Measurements from ENCODE around the gene FAU. TPM values are rescaled to one million over a fixed set of nuclear protein-coding genes. Genes with fewer than 3 reads are reported as not detected.

Gene FAU
- total RNA-seq, 1 experiment from 2014 or later = 1,073 TPM

GRCh38 chr11:65071907-65072630 is 49.9 kb downstream of the FAU start (continued):
- TF ChIP-seq ZNF274 (IDR thresholded peaks at IDR 0.05; ENCODE audit: low read depth, low read length) = no peak
- no peak for TF ChIP-seq EZH2phosphoT487 (IDR thresholded peaks at IDR 0.05; ENCODE audit: borderline replicate concordance)
- TF ChIP-seq, protein P1, sequence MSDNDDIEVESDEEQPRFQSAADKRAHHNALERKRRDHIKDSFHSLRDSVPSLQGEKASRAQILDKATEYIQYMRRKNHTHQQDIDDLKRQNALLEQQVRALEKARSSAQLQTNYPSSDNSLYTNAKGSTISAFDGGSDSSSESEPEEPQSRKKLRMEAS (IDR thresholded peaks at IDR 0.05) = no peak
- TF ChIP-seq EZH2 (IDR thresholded peaks at IDR 0.05) = no peak
- TF ChIP-seq CEBPB (IDR thresholded peaks at IDR 0.05; ENCODE audit: low read depth) = no peak
- TF ChIP-seq SRF (IDR thresholded peaks at IDR 0.05; ENCODE audit: low read depth) = no peak
- no peak for TF ChIP-seq TCF7L2 (IDR thresholded peaks at IDR 0.05; ENCODE audit: borderline replicate concordance, extremely low read depth, insufficient read depth, insufficient read length)
- no peak for TF ChIP-seq SP1 (IDR thresholded peaks at IDR 0.05; ENCODE audit: low read depth)
- no peak for TF ChIP-seq CBX3 (IDR thresholded peaks at IDR 0.05; ENCODE audit: low read depth)

Small RNA genes lying within 50 kb of the gene (microRNA-seq; reads per million reads assigned to microRNA genes)
- gene MIR6751 (ENCODE audit: borderline number of aligned reads) = not detected

Other genes starting within 250 kb of the FAU start
- 48.1 TPM for gene EHD1, start 243.5 kb downstream of the FAU start, total RNA-seq (2021; ENCODE audit: unreplicated experiment)
- gene ATG2A, start 204.9 kb downstream of the FAU start, total RNA-seq (2021; ENCODE audit: unreplicated experiment) = 24.7 TPM
- 10.9 TPM for gene PPP2R5B, start 197.4 kb downstream of the FAU start, total RNA-seq (2021; ENCODE audit: unreplicated experiment)
- gene GPHA2, start 186.2 kb downstream of the FAU start, total RNA-seq (2021; ENCODE audit: unreplicated experiment) = not detected
- gene MAJIN, start 150.0 kb downstream of the FAU start, total RNA-seq (2021; ENCODE audit: unreplicated experiment) = not detected
- 2.1 TPM for gene BATF2, start 125.2 kb downstream of the FAU start, total RNA-seq (2021; ENCODE audit: unreplicated experiment)
- 68.7 TPM for gene ARL2, start 108.0 kb downstream of the FAU start, total RNA-seq (2021; ENCODE audit: unreplicated experiment)
- gene SNX15, start 94.7 kb downstream of the FAU start, total RNA-seq (2021; ENCODE audit: unreplicated experiment) = 16.8 TPM
- gene SAC3D1, start 80.9 kb downstream of the FAU start, total RNA-seq (2021; ENCODE audit: unreplicated experiment) = 36.9 TPM
- not detected for gene NAALADL1, start 63.6 kb downstream of the FAU start, total RNA-seq (2021; ENCODE audit: unreplicated experiment)
- gene CDCA5, start 38.1 kb downstream of the FAU start, total RNA-seq (2021; ENCODE audit: unreplicated experiment) = 72.1 TPM
- 35.3 TPM for gene ZFPL1, start 37.9 kb downstream of the FAU start, total RNA-seq (2021; ENCODE audit: unreplicated experiment)
- 89.5 TPM for gene VPS51, start 25.9 kb downstream of the FAU start, total RNA-seq (2021; ENCODE audit: unreplicated experiment)
- gene TM7SF2, start 10.3 kb downstream of the FAU start, total RNA-seq (2021; ENCODE audit: unreplicated experiment) = 52.9 TPM
- gene ZNHIT2, start 4.4 kb downstream of the FAU start, total RNA-seq (2021; ENCODE audit: unreplicated experiment) = 18.8 TPM
- 77.5 TPM for gene MRPL49, start 187 bp upstream of the FAU start, total RNA-seq (2021; ENCODE audit: unreplicated experiment)
- 45.9 TPM for gene SYVN1, start 12.4 kb upstream of the FAU start, total RNA-seq (2021; ENCODE audit: unreplicated experiment)
- gene SPDYC, start 48.1 kb upstream of the FAU start, total RNA-seq (2021; ENCODE audit: unreplicated experiment) = 1.2 TPM
- 279 TPM for gene CAPN1, start 59.8 kb upstream of the FAU start, total RNA-seq (2021; ENCODE audit: unreplicated experiment)
- gene POLA2, start 139.8 kb upstream of the FAU start, total RNA-seq (2021; ENCODE audit: unreplicated experiment) = 20.0 TPM
- gene CDC42EP2, start 192.7 kb upstream of the FAU start, total RNA-seq (2021; ENCODE audit: unreplicated experiment) = 15.4 TPM
- 72.0 TPM for gene DPF2, start 211.7 kb upstream of the FAU start, total RNA-seq (2021; ENCODE audit: unreplicated experiment)
- gene TIGD3, start 232.6 kb upstream of the FAU start, total RNA-seq (2021; ENCODE audit: unreplicated experiment) = 2.4 TPM

All from HCT116 (cell line).